ENCODE measurements around the gene KNDC1.

The KNDC1 gene

DNA sequence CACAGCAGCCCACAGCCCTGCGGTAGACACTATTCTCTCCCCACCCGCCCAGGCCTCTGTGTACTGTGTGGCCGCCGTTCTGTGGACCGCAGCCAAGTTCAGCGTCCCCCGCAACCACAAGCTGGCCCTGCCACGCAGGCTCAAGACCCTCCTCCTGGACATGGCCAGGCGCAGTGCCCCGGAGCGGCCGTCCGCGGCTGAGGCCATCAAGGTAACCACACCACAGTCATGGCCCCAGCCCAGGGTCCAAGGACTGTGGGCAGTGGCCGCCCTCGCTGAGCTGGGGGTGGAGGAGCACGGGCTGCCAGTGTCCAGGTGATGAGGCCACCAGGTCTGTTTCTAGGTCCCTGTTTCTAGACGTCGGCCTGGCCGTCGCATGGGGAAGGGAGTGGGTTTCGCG lies 35.6 kb downstream of the KNDC1 start:
- Histone ChIP-seq H3K36me3 (ENCODE audit: control insufficient read depth, insufficient read depth, low read length) (no peaks in the 10 kb centered on the region), H3K27me3 (replicated peaks; ENCODE audit: control insufficient read depth, insufficient read depth, low read length) (no peaks in the 10 kb centered on the region), H3K4me3 (replicated peaks; ENCODE audit: low read depth, low read length) (no peak overlapping the region)
- no peak for DNase-seq (ENCODE audit: extremely low read depth, insufficient read length)
- TF ChIP-seq, protein P1, sequence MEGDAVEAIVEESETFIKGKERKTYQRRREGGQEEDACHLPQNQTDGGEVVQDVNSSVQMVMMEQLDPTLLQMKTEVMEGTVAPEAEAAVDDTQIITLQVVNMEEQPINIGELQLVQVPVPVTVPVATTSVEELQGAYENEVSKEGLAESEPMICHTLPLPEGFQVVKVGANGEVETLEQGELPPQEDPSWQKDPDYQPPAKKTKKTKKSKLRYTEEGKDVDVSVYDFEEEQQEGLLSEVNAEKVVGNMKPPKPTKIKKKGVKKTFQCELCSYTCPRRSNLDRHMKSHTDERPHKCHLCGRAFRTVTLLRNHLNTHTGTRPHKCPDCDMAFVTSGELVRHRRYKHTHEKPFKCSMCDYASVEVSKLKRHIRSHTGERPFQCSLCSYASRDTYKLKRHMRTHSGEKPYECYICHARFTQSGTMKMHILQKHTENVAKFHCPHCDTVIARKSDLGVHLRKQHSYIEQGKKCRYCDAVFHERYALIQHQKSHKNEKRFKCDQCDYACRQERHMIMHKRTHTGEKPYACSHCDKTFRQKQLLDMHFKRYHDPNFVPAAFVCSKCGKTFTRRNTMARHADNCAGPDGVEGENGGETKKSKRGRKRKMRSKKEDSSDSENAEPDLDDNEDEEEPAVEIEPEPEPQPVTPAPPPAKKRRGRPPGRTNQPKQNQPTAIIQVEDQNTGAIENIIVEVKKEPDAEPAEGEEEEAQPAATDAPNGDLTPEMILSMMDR (IDR thresholded peaks at IDR 0.05; ENCODE audit: insufficient read depth, low read length, poor library complexity, severe bottlenecking) = no peak

GRCh38 chr10:133196221-133196915 lies 36.3 kb downstream of the KNDC1 start:
- Histone ChIP-seq H3K4me3 (replicated peaks; ENCODE audit: low read depth, low read length) (no peak overlapping the region), H3K36me3 (ENCODE audit: control insufficient read depth, insufficient read depth, low read length) (no peaks in the 10 kb centered on the region), H3K27me3 (replicated peaks; ENCODE audit: control insufficient read depth, insufficient read depth, low read length) (no peaks in the 10 kb centered on the region)
- no peak for DNase-seq (ENCODE audit: extremely low read depth, insufficient read length)
- TF ChIP-seq, protein P1 (IDR thresholded peaks at IDR 0.05; ENCODE audit: insufficient read depth, low read length, poor library complexity, severe bottlenecking) = no peak

- DNase-seq (ENCODE audit: extremely low read depth, insufficient read length) = no peak
- Histone ChIP-seq H3K4me3 (replicated peaks; ENCODE audit: low read depth, low read length) (no peak overlapping the region), H3K27me3 (replicated peaks; ENCODE audit: control insufficient read depth, insufficient read depth, low read length) (no peaks in the 10 kb centered on the region), H3K36me3 (ENCODE audit: control insufficient read depth, insufficient read depth, low read length) (no peaks in the 10 kb centered on the region)
- TF ChIP-seq, protein P1 (IDR thresholded peaks at IDR 0.05; ENCODE audit: insufficient read depth, low read length, poor library complexity, severe bottlenecking) = no peak
Measured at GRCh38 chr10:133196936-133197758, 37.1 kb downstream of the KNDC1 start.

GRCh38 chr10:133197786-133198185 lies 37.8 kb downstream of the KNDC1 start:
- no peak for DNase-seq (ENCODE audit: extremely low read depth, insufficient read length)
- no peaks in the 10 kb centered on the region for H3K36me3 ChIP-seq (ENCODE audit: control insufficient read depth, insufficient read depth, low read length)
- H3K27me3 ChIP-seq (replicated peaks; ENCODE audit: control insufficient read depth, insufficient read depth, low read length) = no peaks in the 10 kb centered on the region
- TF ChIP-seq, protein P1 (IDR thresholded peaks at IDR 0.05; ENCODE audit: insufficient read depth, low read length, poor library complexity, severe bottlenecking) = no peak
- H3K4me3 ChIP-seq (replicated peaks; ENCODE audit: low read depth, low read length) = no peak overlapping the region

DNA sequence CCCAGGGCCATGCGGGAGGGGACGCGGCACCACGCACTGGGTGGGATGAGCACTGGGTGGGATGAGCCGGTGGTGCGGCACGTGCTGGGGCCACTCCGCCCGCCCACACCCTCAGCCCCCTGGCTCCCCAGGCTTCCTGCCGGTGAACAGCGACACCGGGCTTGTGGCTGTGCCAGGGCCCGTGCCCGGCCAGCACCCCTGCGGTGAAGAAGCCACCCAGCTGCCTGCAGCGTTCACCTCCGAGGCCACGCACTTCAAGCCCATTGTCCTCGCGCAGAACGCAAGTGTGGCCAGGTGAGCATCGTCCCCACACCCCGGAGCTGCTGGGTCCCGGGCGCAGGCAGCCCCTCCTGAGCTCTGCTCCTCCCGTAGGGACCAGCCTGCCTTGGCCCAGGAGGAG lies 38.2 kb downstream of the KNDC1 start:
- Histone ChIP-seq H3K27me3 (replicated peaks; ENCODE audit: control insufficient read depth, insufficient read depth, low read length) (no peaks in the 10 kb centered on the region), H3K36me3 (ENCODE audit: control insufficient read depth, insufficient read depth, low read length) (no peaks in the 10 kb centered on the region), H3K4me3 (replicated peaks; ENCODE audit: low read depth, low read length) (no peak overlapping the region)
- TF ChIP-seq, protein P1 (IDR thresholded peaks at IDR 0.05; ENCODE audit: insufficient read depth, low read length, poor library complexity, severe bottlenecking) = no peak
- DNase-seq (ENCODE audit: extremely low read depth, insufficient read length) = no peak
